Loucy (cell line): ENCODE data around the gene PRCD.

ENCODE experiments used
- H2AFZ ChIP-seq: fragments of 200-600 bp; sonication (generic); 2 replicates; pipeline ENCODE4 v1.6.0; 2016; ENCODE audit warnings: antibody characterized with exemption, mild to moderate bottlenecking, low read length, moderate library complexity
- H3F3A ChIP-seq: fragments of 200-600 bp; 2 replicates; pipeline ENCODE4 v1.6.0; 2016; ENCODE audit warnings: antibody characterized with exemption, low read depth, mild to moderate bottlenecking
- H3K27me3 ChIP-seq: fragments of 200-600 bp; sonication (generic); 2 replicates; pipeline ENCODE4 v1.6.1; 2014; ENCODE audit warnings: low read length, mild to moderate bottlenecking; ENCODE audit not compliant: insufficient read depth, poor library complexity, severe bottlenecking
- H3K36me3 ChIP-seq: fragments of 200-600 bp; sonication (generic); 2 replicates; pipeline ENCODE4 v1.6.1; 2016; ENCODE audit warnings: low read length; ENCODE audit not compliant: insufficient read depth
- H3K4me1 ChIP-seq: fragments of 200-600 bp; sonication (generic); 2 replicates; pipeline ENCODE4 v1.5.1; 2014; ENCODE audit warnings: low read length, mild to moderate bottlenecking; ENCODE audit not compliant: insufficient read depth, poor library complexity, severe bottlenecking
- H3K4me2 ChIP-seq: fragments of 200-600 bp; sonication (generic); 2 replicates; pipeline ENCODE4 v1.6.0; 2014; ENCODE audit warnings: antibody characterized with exemption, low read length, low read depth, mild to moderate bottlenecking; ENCODE audit not compliant: poor library complexity, severe bottlenecking
- H3K4me3 ChIP-seq: fragments of 200-600 bp; sonication (generic); 2 replicates; pipeline ENCODE4 v1.5.1; 2014; ENCODE audit warnings: low read length, mild to moderate bottlenecking, mixed read lengths; ENCODE audit not compliant: poor library complexity, severe bottlenecking
- H3K79me2 ChIP-seq: fragments of 200-600 bp; sonication (generic); 2 replicates; pipeline ENCODE4 v1.6.1; 2014; ENCODE audit warnings: low read length; ENCODE audit not compliant: insufficient read depth
- H3K9ac ChIP-seq: fragments of 200-600 bp; sonication (generic); 2 replicates; pipeline ENCODE4 v1.6.0; 2014; ENCODE audit warnings: mild to moderate bottlenecking, low read depth, low read length, moderate library complexity; ENCODE audit not compliant: poor library complexity, severe bottlenecking
- H3K9me2 ChIP-seq: fragments of 200-600 bp; sonication (generic); replicated peaks from 2 replicates; pipeline ENCODE4 v1.6.1; 2016; ENCODE audit warnings: low read depth, low read length, mixed read lengths
- H3K9me3 ChIP-seq: fragments of 200-600 bp; sonication (generic); 2 replicates; pipeline ENCODE4 v1.6.1; 2014; ENCODE audit warnings: mild to moderate bottlenecking, antibody characterized with exemption, low read length, low read depth; ENCODE audit not compliant: insufficient read depth
- H4K20me1 ChIP-seq: fragments of 200-600 bp; sonication (generic); 2 replicates; pipeline ENCODE4 v1.6.0; 2014; ENCODE audit warnings: antibody characterized with exemption, low read length, mild to moderate bottlenecking; ENCODE audit not compliant: insufficient read depth, poor library complexity, severe bottlenecking
- CTCF ChIP-seq: fragments of 200-600 bp; sonication (generic); conservative IDR thresholded peaks from 2 replicates; pipeline ENCODE4 v1.5.1; 2014; ENCODE audit warnings: mild to moderate bottlenecking, antibody characterized with exemption, low read length
- EZH2phosphoT487 ChIP-seq: fragments of 200-600 bp; IDR thresholded peaks from 2 replicates; pipeline ENCODE4 v1.6.1; 2018; ENCODE audit warnings: antibody characterized with exemption, mild to moderate bottlenecking, moderate library complexity, borderline replicate concordance

Gene PRCD

GRCh38 chr17:76565728-76566612 is 26.1 kb downstream of the PRCD start:
- Histone ChIP-seq H3K4me2 (peak overlapping the region; percentile 42), H3K79me2 (peaks cover 43% of the 10 kb centered on the region), H3K9ac (no peak overlapping the region), H3K27me3 (no peaks in the 10 kb centered on the region), H3F3A (no peaks in the 10 kb centered on the region), H3K4me1 (peaks cover 24% of the 10 kb centered on the region), H3K9me2 (no peaks in the 10 kb centered on the region), H3K36me3 (peaks cover 31% of the 10 kb centered on the region; the same call in 1 of the 2 replicates), H4K20me1 (peaks cover 49% of the 10 kb centered on the region), H2AFZ (no peak overlapping the region), H3K9me3 (no peaks in the 10 kb centered on the region), H3K4me3 (peak overlapping the region; percentile 19)
- TF ChIP-seq CTCF (no peak; the same call in 1 of the 2 replicates), EZH2phosphoT487 (no peak)

- Histone ChIP-seq H3K79me2 (peaks cover 37% of the 10 kb centered on the region), H2AFZ (no peak overlapping the region), H3K4me2 (peak overlapping the region; percentile 42), H3K4me1 (peaks cover 18% of the 10 kb centered on the region), H3K9ac (no peak overlapping the region), H3K9me3 (no peaks in the 10 kb centered on the region), H3K9me2 (no peaks in the 10 kb centered on the region), H3K27me3 (no peaks in the 10 kb centered on the region), H3K4me3 (no peak overlapping the region), H3F3A (no peaks in the 10 kb centered on the region), H3K36me3 (peaks cover 25% of the 10 kb centered on the region; the same call in 1 of the 2 replicates), H4K20me1 (peaks cover 43% of the 10 kb centered on the region)
- TF ChIP-seq EZH2phosphoT487 = no peak
- TF ChIP-seq CTCF = no peak
Measured at GRCh38 chr17:76566613-76566943, 26.7 kb downstream of the PRCD start.

GRCh38 chr17:76566988-76567431 is 27.2 kb downstream of the PRCD start:
- H3K4me3 ChIP-seq = no peak overlapping the region
- peaks cover 21% of the 10 kb centered on the region; the same call in 1 of the 2 replicates for H3K36me3 ChIP-seq
- H3K9me3 ChIP-seq = no peaks in the 10 kb centered on the region
- TF ChIP-seq EZH2phosphoT487 = no peak
- TF ChIP-seq CTCF = no peak
- H4K20me1 ChIP-seq = peaks cover 39% of the 10 kb centered on the region
- no peaks in the 10 kb centered on the region for H3K27me3 ChIP-seq
- no peaks in the 10 kb centered on the region for H3F3A ChIP-seq
- no peaks in the 10 kb centered on the region for H3K9me2 ChIP-seq
- H3K4me2 ChIP-seq = peak overlapping the region; percentile 26
- peaks cover 33% of the 10 kb centered on the region for H3K79me2 ChIP-seq
- peaks cover 14% of the 10 kb centered on the region for H3K4me1 ChIP-seq
- no peak overlapping the region for H2AFZ ChIP-seq
- no peak overlapping the region for H3K9ac ChIP-seq
